Measurements from ENCODE around the gene MAD1L1.
"Not testable (repeated sequence)": the region's sequence is repeated elsewhere in the genome, so short reads cannot be mapped to it uniquely, and the experiment has no call there.

Gene MAD1L1

DNA sequence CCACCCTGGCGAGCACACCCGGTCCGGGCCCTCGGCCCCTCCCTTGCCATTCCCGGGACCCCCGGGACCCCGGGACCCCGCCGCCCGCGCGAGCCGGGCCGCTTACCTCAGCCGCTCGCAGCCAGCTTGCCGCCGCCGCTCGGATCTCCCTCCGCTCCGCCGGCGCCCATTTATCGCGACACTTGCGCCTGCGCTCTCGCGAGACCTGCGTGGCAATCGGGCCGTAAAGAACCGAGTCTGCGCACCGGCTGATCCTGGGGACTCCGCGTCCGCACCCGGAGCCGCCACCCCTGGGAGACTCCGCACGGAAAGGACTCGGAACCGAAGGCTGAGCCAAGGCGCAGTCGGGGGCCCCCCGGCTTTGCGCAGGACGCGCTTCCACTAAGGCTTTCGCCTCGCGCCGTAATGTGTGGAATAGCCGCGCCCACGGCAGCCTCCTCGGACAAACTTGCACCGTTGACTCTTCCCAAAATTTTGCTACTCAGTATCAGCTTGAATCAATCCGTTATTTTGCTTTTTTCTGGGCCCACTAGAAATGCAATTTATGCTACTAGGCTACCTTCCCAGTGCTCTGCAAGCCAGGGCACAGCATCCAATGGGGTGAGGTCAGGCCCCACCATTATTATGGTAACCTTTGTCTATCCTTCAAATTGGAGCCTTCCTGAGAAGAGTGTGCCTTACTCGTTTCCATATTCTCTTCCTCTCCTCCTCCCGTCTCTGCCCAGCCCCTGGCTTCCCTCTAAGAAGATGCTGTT lies at the start of gene MAD1L1:
MAD1L1 (minus strand) TSS at position 180 of the 755 bp plus-strand sequence. CDS start 2,812 bp downstream, outside the sequence.
- DNase-seq (ENCODE audit: low read depth in 2 of 2), result peak; percentile 73 to 76

DNA sequence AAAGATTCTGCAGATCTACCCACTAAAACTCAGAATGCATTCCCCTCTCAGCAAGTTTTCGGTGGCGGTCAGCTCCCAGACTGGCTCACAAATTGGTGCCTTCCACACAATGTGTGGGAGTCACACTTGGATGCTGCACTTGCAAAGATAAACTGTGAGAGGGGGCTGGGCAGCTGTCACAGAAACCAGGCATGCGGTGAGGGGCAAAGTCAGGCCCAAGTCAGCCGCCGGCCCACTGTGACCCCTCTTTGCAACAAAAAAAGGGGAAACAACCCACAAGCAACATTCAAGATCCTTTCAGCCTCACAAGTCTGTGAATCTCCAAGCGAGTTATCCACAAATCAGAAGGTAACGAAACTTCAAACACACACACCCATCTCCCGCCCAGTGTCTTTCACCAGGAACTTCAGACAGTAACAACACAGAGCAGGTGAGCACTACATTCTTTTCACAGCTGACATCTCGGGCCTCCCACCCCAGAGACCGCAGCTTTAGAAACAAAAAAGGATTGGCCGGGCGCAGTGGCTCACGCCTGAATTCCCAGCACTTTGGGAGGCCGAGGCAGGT lies 49.5 kb upstream of the MAD1L1 start:
- DNase-seq (ENCODE audit: low read depth in 2 of 2), result no peak

DNA sequence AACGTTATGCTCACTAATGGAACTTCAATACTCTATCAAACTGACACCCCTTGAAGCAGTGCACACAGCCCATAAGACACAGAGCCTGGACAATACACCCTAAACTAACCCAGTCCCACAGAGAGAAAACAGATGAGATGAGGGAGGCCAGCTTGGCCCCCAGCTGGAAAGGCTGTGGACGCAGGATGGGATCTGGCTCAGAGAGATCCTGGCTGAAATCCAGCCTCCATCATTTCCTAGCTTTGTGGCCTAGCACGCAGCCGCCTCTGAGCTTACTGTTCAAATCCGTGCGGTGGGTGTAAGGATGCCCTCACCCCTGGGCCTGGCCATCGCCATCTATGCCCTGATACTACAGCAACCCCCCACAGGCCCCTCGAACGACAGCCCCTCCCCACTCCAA lies 48.8 kb upstream of the MAD1L1 start:
- DNase-seq (ENCODE audit: low read depth in 2 of 2), result no peak

DNA sequence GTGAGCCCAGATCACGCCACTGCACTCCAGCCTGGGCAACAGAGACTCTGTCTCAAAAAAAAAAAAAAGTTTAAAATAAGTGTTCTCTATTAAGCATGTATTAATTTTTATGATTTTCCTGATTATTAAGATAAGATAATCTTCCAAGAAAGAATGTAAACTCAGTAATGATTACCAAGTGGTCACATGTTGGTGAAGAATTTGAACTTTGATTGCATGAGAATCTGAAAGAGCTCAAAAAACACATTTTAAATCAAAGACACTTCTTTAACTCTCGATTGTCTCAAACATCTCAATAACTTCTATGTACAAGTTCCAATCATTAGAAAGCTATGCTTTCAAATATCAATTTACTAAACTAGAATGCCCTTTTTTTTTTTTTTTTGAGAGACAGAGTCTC lies 47.7 kb upstream of the MAD1L1 start:
- DNase-seq (ENCODE audit: low read depth in 2 of 2), result no peak

DNA sequence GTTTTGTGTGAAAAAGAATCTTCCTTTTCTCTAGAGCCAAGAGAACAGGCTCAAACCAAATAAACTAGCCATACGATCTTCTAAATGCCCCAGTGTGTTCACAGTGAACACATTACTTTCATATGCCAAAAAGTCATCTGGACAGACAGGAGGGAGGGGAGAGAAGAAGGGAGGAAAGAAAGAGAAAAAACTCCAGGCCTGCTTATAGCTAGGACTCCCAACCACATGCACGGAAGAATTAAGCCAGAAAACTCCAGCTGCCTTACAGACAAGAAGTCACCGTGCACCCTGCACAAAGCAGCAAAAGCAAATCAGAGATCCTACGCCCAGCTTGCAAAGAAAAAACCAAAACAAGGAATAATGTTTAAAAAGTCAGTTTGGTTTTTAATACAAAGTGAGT lies 47.2 kb upstream of the MAD1L1 start:
- no peak for DNase-seq (ENCODE audit: low read depth in 2 of 2)

DNA sequence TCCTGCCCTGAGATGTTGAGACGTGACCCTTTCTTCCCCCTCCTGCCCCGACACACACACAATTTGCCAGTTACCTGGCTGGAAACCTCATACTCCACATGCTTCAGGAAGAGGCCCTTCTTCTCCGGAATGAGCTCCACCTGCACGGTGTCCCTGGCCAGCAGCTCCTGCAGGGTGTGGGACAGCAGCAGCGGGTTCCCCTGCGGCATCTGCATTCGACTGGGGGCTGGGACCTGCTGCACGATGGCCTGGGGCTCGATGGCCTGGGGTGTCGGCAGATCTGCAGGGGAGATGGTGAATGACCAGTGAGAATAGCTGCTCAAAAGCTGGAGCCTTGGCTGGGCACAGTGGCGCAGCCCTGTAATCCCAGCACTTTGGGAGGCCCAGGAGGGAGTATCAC lies 45.3 kb upstream of the MAD1L1 start:
- no peak for DNase-seq (ENCODE audit: low read depth in 2 of 2)

DNA sequence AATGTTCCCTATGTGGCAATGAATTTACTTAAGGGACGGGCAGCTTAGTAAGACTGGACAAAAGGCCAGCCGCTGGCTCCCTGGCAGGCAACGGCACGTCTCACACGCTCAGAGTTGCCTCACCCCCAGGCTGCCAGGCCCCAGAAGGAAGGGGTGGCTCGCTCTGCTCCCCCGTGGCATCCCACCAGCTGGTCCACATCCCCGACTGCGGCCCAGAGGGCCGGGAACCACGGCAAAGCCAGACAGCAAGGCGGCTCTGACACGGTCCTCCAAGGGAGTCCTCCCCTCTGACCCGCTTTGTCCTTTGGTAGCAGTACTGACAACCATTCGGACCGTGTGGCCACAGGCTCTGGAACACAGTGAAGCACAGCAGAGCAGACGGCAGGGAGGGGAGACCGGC lies 43.4 kb upstream of the MAD1L1 start:
- DNase-seq (ENCODE audit: low read depth in 2 of 2), result no peak

DNA sequence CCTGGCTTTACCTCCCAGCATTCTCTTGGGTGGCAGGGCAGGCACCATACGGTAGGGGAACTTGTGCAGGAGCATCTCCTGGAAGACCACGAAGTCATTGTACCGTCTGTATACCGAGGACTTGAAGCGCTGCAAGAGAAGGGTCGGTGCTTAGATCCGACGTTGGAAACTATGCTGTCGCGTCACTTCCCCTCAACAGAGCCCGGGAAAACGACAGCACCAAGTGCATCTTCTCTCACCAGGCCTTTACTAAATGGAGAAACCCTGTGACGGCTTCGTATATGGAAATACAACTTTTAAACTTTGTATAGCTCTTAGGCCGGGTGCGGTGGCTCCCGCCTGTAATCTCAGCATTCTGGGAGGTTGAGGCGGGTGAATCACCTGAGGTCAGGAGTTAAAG lies 42.4 kb upstream of the MAD1L1 start:
- no peak for DNase-seq (ENCODE audit: low read depth in 2 of 2)

DNA sequence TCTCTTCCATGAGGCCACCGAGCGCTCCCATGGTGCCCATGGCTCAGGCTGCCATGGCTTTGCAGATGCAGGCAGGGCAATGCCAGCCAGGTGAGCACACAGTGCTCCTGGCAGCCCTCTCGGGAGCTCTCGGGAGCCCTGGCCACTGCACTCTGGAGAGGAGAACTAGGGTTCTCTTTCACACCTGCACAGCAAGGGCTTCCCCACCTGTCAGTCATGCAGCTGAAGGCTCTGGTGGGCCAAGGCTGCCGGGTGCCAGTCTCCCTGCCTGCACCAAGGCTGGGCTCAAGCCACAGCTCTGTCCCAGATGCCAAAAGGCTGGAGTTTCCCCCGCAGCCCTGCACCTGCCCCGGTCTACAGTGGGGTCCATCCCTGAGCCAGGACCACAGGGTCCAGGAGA lies 41.9 kb upstream of the MAD1L1 start:
- no peak for DNase-seq (ENCODE audit: low read depth in 2 of 2)

DNA sequence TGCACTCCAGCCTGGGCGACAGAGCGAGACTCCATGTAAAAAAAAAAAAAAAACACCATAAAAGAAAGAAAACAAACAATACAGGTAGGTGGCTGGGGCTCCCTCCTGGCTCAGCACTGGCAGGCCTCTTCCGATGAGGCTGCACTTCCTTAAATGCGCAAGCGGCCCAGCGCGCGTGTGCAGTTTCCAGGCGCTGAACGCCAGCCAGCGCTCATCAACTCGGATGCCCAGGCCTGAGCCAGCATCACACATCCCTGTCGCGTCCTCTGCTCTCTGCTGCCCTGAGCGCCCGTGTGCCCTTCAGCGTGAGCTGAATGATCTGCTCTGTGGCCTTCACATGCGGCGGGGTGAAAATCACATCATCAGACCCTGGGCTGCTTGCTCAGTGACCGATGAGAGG lies 41.1 kb upstream of the MAD1L1 start:
- no peak for DNase-seq (ENCODE audit: low read depth in 2 of 2)

DNA sequence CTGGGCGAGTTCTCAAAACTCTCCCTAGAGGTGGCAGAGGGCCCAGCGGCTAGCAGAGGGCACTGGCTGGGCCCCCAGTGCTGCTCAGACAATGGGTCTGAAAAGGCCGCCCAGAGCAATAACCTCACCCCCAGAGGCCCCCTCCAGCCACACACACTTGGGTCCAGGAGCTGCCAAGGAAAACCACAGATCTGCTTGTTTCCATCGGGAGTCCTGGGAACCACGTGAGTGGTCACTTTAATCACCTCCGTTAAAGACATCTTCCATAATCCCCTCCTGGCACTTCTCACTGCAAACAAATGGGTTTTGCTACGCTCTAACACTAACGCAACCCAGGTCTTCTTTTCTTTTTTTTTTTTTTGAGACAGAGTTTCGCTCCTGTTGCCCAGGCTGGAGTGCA lies 39.3 kb upstream of the MAD1L1 start:
- no peak for DNase-seq (ENCODE audit: low read depth in 2 of 2)

DNA sequence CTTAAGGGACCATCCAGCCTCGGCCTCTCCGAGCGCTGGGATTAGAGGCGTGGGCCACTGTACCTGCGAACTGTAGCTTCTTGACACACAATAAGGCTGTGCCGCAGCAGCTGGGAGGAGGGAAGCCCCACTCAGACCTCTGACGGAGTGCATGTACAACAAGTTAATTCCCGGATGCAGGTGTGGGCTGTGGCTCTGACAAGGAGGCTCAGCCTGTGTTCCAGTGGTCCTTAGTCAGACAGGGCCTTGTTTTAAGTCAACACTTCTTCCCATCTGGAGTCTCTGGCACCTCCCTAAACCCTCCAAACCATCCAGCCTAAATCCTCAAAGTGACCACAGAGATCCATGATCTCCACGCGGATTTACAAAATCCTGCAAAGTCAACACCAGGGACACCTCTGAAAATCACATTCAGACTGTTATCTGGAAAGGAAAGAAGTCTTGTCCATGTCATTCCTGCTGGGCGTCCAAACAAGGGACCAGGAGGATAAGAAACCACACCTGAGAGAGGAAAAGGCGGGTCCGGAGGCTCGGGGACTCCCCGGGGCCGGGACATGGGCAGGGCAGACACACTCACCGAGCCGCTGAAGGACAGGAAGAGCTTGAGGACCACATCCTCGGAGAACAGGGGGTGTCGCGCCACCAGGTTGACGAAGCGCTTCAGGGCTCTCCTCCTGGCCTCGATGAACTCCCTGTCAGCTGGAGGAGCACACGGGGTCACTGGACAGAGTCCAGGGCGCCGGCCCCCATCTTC lies 38.7 kb upstream of the MAD1L1 start:
- DNase-seq (ENCODE audit: low read depth in 2 of 2), result no peak

DNA sequence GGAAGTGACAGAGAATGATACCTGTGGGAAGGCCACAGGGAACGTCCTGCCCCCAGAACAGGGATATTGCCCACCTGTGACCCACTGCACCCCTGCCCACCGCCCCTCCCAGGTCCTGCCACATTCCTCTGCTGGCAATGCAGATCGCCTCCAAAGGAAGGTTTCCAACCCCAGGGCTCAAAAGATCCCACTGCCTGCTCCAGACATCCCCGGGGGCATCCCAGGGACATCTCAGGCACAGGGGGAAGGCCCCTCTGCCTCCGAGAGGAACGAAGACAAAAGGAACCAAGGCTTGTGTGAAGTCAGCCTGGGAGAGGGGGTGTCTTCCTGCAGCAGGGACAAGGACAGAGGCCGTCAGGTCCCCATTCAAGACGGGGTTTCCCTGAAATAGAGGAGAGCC lies 37.8 kb upstream of the MAD1L1 start:
- no peak for DNase-seq (ENCODE audit: low read depth in 2 of 2)

DNA sequence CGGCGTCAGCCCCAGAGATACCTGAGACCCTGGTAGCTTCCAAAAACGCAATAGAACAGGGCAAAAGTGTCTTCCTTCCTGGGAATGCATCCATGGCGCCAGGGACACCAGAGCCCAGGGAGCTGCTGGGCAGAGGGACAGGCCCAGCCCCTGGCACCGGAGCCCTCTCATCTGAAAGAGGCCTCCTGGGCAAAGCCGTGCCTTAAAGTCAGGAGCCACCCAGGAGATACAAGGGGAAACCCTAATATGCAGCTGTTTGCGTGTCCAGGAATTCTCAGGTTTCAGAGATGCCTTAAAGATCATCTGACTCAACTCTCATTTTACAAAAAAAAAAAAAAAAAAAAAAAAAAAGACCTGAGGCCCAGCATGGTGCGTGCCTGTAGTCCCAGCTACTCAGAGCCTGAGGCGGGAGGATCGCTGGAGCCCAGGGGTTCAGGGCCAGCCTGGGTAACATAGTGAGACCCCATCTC lies 37.3 kb upstream of the MAD1L1 start:
- DNase-seq (ENCODE audit: low read depth in 2 of 2), result no peak

DNA sequence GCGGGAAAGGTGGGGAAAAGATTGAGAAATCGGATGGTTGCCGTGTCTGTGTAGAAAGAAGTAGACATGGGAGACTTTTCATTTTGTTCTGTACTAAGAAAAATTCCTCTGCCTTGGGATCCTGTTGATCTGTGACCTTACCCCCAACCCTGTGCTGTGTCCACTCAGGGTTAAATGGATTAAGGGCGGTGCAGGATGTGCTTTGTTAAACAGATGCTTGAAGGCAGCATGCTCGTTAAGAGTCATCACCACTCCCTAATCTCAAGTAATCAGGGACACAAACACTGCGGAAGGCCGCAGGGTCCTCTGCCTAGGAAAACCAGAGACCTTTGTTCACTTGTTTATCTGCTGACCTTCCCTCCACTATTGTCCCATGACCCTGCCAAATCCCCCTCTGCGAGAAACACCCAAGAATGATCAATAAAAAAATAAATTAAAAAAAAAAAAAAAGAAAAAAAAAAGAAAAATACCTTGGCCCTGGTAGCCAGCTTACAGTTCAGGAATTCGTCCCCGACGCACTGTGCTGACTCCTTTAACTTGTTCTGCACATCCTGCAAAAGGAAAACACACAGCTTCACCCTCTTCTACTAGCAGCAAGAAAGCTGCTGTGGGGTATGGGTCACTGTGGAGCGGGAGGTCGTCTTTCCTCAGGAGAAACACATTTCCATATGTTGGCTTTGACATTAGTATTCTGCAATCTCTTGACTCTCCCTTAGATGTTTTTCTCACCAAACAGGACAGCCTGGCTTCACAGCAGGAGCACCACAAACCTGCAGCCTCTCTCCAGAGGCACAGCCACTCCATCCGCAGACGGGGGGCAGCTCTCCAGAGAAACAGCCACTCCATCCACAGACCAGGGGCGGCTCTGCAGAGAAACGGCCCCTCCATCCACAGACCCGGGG lies 36.6 kb upstream of the MAD1L1 start:
- DNase-seq (ENCODE audit: low read depth in 2 of 2), result not testable (repeated sequence)

DNA sequence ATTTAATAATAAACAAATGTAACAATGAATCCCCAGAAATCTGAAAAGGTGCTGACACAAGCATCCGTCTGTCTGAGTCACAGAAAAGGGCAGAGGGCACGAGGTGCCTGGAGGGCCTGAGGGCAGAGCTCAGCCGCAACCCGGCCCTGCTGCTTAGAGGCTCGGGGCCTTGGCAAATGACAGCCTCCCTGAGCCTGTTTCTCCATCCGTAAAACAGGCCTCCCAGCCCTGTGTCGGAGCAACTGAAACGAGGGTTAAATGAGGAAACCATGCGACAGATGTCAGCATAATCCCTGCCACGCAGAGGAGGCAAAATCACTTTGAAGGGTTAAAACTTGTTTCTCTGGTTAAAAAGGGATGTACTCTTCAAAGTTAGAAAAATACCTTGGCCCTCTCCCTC lies 34.2 kb upstream of the MAD1L1 start:
- DNase-seq (ENCODE audit: low read depth in 2 of 2), result no peak

DNA sequence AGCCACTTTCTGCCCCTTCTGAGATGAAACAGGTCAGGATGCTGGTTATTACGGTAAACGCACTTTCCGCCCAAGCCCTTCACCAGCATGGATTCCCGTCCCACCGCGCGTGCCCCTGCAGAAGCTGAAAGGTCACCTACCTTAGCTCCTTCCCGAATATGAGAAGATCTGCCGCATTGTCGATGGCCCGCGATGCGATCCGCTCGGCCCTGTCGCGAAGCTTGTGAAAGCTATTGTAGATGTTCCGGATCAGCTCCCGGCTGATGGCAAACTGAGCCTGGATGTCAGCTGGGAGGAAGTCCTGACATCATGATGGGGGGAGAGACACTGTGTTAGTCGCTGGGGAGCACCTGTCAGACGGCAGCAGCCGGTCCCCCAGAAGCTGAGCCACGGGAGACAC lies 31.4 kb upstream of the MAD1L1 start:
- DNase-seq (ENCODE audit: low read depth in 2 of 2), result no peak

DNA sequence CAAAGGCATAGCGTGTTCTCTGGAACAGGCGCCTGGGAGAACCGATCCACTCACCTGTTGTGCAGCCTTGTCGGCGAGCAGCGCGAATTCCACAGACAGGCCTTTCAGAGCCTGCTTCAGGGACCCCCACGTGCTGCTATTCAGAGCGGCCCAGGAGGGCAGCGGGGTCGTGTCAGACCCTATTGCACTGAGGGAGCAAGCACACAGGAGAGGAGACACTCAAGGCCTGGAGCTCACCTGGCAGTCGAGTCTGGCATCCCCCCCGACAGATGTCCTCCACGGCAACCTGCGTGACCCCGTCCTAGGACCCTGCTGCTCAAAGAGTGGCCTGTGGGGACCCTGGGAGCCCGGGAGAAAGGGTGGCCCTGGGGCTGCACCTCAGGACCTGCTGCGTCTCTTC lies 30.4 kb upstream of the MAD1L1 start:
- DNase-seq (ENCODE audit: low read depth in 2 of 2), result no peak

DNA sequence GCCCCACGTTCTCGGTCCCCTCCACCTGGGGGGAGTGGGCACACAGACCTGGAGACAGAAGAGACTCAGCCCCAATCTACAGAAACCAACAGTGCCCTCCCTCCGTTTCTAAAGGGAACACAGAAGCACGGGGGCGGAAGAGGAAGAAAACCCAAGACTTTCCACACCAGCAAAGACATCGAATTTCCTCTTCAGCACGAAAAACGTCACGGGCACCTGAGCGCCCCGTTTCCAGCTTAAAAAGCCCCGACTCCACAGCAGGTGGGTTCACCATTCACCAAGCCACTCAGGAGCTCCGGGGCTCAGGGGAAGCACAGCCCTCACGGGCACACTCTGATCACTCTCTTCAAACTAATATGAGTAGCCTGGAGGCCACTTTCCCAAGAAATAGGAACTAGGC lies 28.9 kb upstream of the MAD1L1 start:
- no peak for DNase-seq (ENCODE audit: low read depth in 2 of 2)

DNA sequence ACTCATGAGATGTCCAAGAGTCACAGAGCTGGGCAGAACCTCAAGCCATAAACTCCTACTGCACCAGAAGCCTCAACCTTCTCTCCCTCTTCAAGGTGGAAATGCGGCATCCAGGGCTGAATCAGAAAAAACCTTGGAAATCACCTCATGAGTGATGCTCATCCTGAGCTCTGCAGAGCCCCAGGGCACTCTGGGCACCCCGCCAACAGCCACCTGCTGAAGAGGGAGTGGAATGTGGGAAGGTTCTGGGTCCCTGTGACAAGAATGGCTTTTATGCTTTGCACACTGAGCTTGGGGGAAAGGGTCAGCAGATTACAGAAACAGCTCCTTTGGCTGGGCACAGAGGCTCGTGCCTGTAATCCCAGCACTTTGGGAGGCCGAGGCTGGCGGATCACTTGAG lies 28.1 kb upstream of the MAD1L1 start:
- no peak for DNase-seq (ENCODE audit: low read depth in 2 of 2)

DNA sequence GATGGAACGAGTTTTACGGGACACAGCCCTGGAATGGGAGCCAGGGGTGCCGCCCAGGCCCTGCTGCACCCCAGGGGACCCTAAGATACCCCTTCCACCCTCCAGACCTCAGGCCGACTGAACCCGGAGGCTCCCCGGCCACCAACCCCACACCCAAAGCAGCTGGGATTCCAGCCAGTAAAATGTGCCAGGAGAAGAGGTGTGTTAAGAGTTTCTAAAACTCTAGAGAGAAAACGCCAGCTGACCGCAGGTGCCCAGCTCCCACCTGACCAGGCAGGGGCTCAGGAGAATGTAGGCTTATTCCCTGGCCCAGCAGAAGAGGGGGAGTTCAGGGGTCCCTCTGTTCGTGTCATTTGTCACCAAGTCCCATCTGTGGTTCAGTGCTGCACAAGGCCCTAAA lies 26.7 kb upstream of the MAD1L1 start:
- DNase-seq (ENCODE audit: low read depth in 2 of 2), result no peak

Measured in fibroblast of skin of left biceps (primary cell).